ENCODE data around the gene LHX1.

The LHX1 gene

GRCh38 chr17:36931697-36932382, 5.4 kb upstream of the LHX1 start (continued):
- TF ChIP-seq ZNF433 (tag by site-specific recombination; IDR thresholded peaks at IDR 0.05; ENCODE audit: low read depth) (no peak), ZBTB20 (tag by site-specific recombination; IDR thresholded peaks at IDR 0.05) (0 out of 2 replicates have a peak, but pooled peaks have one; percentile 13), ZNF768 (tag by site-specific recombination; IDR thresholded peaks at IDR 0.05) (no peak), ZSCAN23 (tag by site-specific recombination; IDR thresholded peaks at IDR 0.05) (no peak), SP7 (tag by site-specific recombination; IDR thresholded peaks at IDR 0.05) (no peak), ZNF76 (tag by site-specific recombination; IDR thresholded peaks at IDR 0.05; ENCODE audit: borderline replicate concordance, low read depth) (no peak), SETDB1 (IDR thresholded peaks at IDR 0.05; ENCODE audit: insufficient read length, low read length) (no peak), ZBTB8A (tag by site-specific recombination; IDR thresholded peaks at IDR 0.05) (peak; percentile 59; the same call in 1 of the 2 replicates), BCL6B (tag by site-specific recombination; IDR thresholded peaks at IDR 0.05) (no peak), ZNF596 (tag by site-specific recombination; IDR thresholded peaks at IDR 0.05) (no peak), TSHZ1 (tag by site-specific recombination; IDR thresholded peaks at IDR 0.05; ENCODE audit: borderline replicate concordance) (no peak), ZNF10 (tag by site-specific recombination; IDR thresholded peaks at IDR 0.05) (no peak), ZNF561 (tag by site-specific recombination; IDR thresholded peaks at IDR 0.05; ENCODE audit: borderline replicate concordance) (0 out of 2 replicates have a peak, but pooled peaks have one; percentile 28), SALL2 (tag by site-specific recombination; IDR thresholded peaks at IDR 0.05; ENCODE audit: borderline replicate concordance) (no peak), ZNF202 (tag by site-specific recombination; IDR thresholded peaks at IDR 0.05; ENCODE audit: borderline replicate concordance) (no peak)

- H3K4me3 ChIP-seq (ENCODE audit: low read depth, low read length) = no peak overlapping the region
- CTCF ChIA-PET = interaction anchor here (1.8 kb wide), 1 partner anchor 115 kb away, joined by 5 read pairs; no protein-coding TSS in a partner anchor
- POLR2A ChIA-PET = no interaction called here
These were observed 4.9 kb upstream of the LHX1 start for GRCh38 chr17:36932383-36932693.

GRCh38 chr17:36932694-36933511, 4.4 kb upstream of the LHX1 start:
- peaks cover 0 to 8% of the 10 kb centered on the region in 2 experiments; a peak in 1 of 3 replicates for H3K36me3 ChIP-seq (ENCODE audit: control insufficient read depth in 2 of 2, insufficient read depth in 1 of 2, low read length in 2 of 2)
- H3K9me3 ChIP-seq (ENCODE audit: control insufficient read depth, insufficient read depth, low read depth, low read length) = no peaks in the 10 kb centered on the region
- ChIA-PET POLR2A (no interaction called here), CTCF (interaction anchor here (0.6 to 1.8 kb wide), 4 partner anchors 12 to 335 kb away, joined by 3 to 5 read pairs (median 4); no protein-coding TSS in a partner anchor)
- TF ChIP-seq KLF1 (tag by site-specific recombination; IDR thresholded peaks at IDR 0.05) (peak; percentile 83), ZNF624 (tag by site-specific recombination; IDR thresholded peaks at IDR 0.05) (no peak), ZNF830 (tag by site-specific recombination; IDR thresholded peaks at IDR 0.05; ENCODE audit: low read depth) (no peak), WT1 (tag by site-specific recombination; IDR thresholded peaks at IDR 0.05) (0 out of 2 replicates have a peak, but pooled peaks have one; percentile 37), GLIS1 (tag by site-specific recombination; IDR thresholded peaks at IDR 0.05) (peak; percentile 61; the same call in 1 of the 2 replicates)
- H3K4me1 ChIP-seq (ENCODE audit: control insufficient read depth, insufficient read depth, low read length) = peaks cover 17% of the 10 kb centered on the region
- no peak overlapping the region for H3K4me3 ChIP-seq (ENCODE audit: low read depth, low read length)
- H3K27ac ChIP-seq (ENCODE audit: extremely low read depth, low read depth, low read length) = no peak overlapping the region

More at GRCh38 chr17:36932383-36932693, 4.9 kb upstream of the LHX1 start:
- peaks cover 0 to 8% of the 10 kb centered on the region in 2 experiments; a peak in 1 of 3 replicates for H3K36me3 ChIP-seq (ENCODE audit: control insufficient read depth in 2 of 2, insufficient read depth in 1 of 2, low read length in 2 of 2)
- no peaks in the 10 kb centered on the region for H3K9me3 ChIP-seq (ENCODE audit: control insufficient read depth, insufficient read depth, low read depth, low read length)
- H3K4me1 ChIP-seq (ENCODE audit: control insufficient read depth, insufficient read depth, low read length) = peaks cover 14% of the 10 kb centered on the region
- H3K27ac ChIP-seq (ENCODE audit: extremely low read depth, low read depth, low read length) = no peak overlapping the region
- TF ChIP-seq ZNF23 (tag by site-specific recombination; IDR thresholded peaks at IDR 0.05; ENCODE audit: borderline replicate concordance) (no peak), ZNF366 (tag by site-specific recombination; conservative IDR thresholded peaks at IDR 0.05) (peak; percentile 37; the same call in 1 of the 2 replicates)

Measured in HEK293 (cell line).